Measurements from ENCODE around the gene MESP2. TPM values are rescaled to one million over a fixed set of nuclear protein-coding genes. Genes with fewer than 3 reads are reported as not detected.

MESP2 gene
- total and polyA plus RNA-seq, 2 of the 13 experiments (the other 11 are each of a cell fraction or from before 2014, with no cell fraction given), result not detected

- no peak for TF ChIP-seq ZNF484 (CRISPR knock-in tag; IDR thresholded peaks at IDR 0.05; ENCODE audit: borderline replicate concordance, low read depth)
- no peak for TF ChIP-seq RARG (CRISPR knock-in tag; IDR thresholded peaks at IDR 0.05; ENCODE audit: low read depth)
- no peak for TF ChIP-seq ZNF282 (IDR thresholded peaks at IDR 0.05; ENCODE audit: partially characterized antibody)
- no peak for TF ChIP-seq ZNF674 (CRISPR knock-in tag; IDR thresholded peaks at IDR 0.05; ENCODE audit: low read depth)
- TF ChIP-seq ZNF329 (CRISPR knock-in tag; IDR thresholded peaks at IDR 0.05; ENCODE audit: low read depth), result 0 out of 2 replicates have a peak, but pooled peaks have one; percentile 38
- TF ChIP-seq EHMT2 (IDR thresholded peaks at IDR 0.05; ENCODE audit: borderline replicate concordance, low read depth, low read length), result no peak
- TF ChIP-seq ZSCAN25 (CRISPR knock-in tag; IDR thresholded peaks at IDR 0.05), result 0 out of 2 replicates have a peak, but pooled peaks have one; percentile 23
- TF ChIP-seq CBX5 (CRISPR knock-in tag; IDR thresholded peaks at IDR 0.05; ENCODE audit: borderline replicate concordance), result no peak; the same call in 1 of the 2 replicates
- no peak for TF ChIP-seq ZNF180 (CRISPR knock-in tag; IDR thresholded peaks at IDR 0.05; ENCODE audit: borderline replicate concordance, low read depth)
- no peak for TF ChIP-seq SCMH1 (CRISPR knock-in tag; IDR thresholded peaks at IDR 0.05; ENCODE audit: borderline replicate concordance)
- TF ChIP-seq RBM39 (IDR thresholded peaks at IDR 0.05; ENCODE audit: low read depth, low read length, poor library complexity, severe bottlenecking), result no peak
- TF ChIP-seq SOX6 (IDR thresholded peaks at IDR 0.05), result no peak
- peak; percentile 90 for TF ChIP-seq SOX6 (CRISPR knock-in tag; IDR thresholded peaks at IDR 0.05)
- TF ChIP-seq ZNF652 (CRISPR knock-in tag; IDR thresholded peaks at IDR 0.05; ENCODE audit: borderline replicate concordance, low read depth), result no peak; the same call in 1 of the 2 replicates
- no peak for TF ChIP-seq CBX1 (IDR thresholded peaks at IDR 0.05; ENCODE audit: low read depth)
- TF ChIP-seq ZBTB1 (CRISPR knock-in tag; IDR thresholded peaks at IDR 0.05; ENCODE audit: borderline replicate concordance), result no peak
- TF ChIP-seq MED8 (CRISPR knock-in tag; IDR thresholded peaks at IDR 0.05; ENCODE audit: insufficient replicate concordance), result peak; percentile 70
- TF ChIP-seq BRD4 (CRISPR knock-in tag; IDR thresholded peaks at IDR 0.05), result no peak
- peak; percentile 24; the same call in 1 of the 2 replicates for TF ChIP-seq FOXO1 (CRISPR knock-in tag; IDR thresholded peaks at IDR 0.05)
- no peak for TF ChIP-seq ZNF20 (CRISPR knock-in tag; IDR thresholded peaks at IDR 0.05)
- TF ChIP-seq STAT6 (CRISPR knock-in tag; IDR thresholded peaks at IDR 0.05; ENCODE audit: borderline replicate concordance), result no peak; the same call in 1 of the 2 replicates
- no peak for TF ChIP-seq DNMT1 (CRISPR knock-in tag; IDR thresholded peaks at IDR 0.05)
- peak; percentile 21; the same call in 1 of the 2 replicates for TF ChIP-seq MIXL1 (CRISPR knock-in tag; IDR thresholded peaks at IDR 0.05)
- peak; percentile 83 for TF ChIP-seq SALL1 (CRISPR knock-in tag; IDR thresholded peaks at IDR 0.05)
- TF ChIP-seq MYC (CRISPR knock-in tag; IDR thresholded peaks at IDR 0.05; ENCODE audit: borderline replicate concordance), result peak; percentile 58; the same call in 1 of the 2 replicates
- TF ChIP-seq ZNF17 (CRISPR knock-in tag; IDR thresholded peaks at IDR 0.05), result no peak
- no peak for TF ChIP-seq LRRFIP1 (CRISPR knock-in tag; conservative IDR thresholded peaks at IDR 0.05)
- no peak; the same call in 1 of the 2 replicates for TF ChIP-seq ZBTB38 (CRISPR knock-in tag; IDR thresholded peaks at IDR 0.05)
These were observed 33.1 kb downstream of the MESP2 start (continued) for GRCh38 chr15:89809093-89809786.
